ENCODE measurements around the gene MRPL28.
"Not testable (repeated sequence)": the region's sequence is repeated elsewhere in the genome, so short reads cannot be mapped to it uniquely, and the experiment has no call there.

The MRPL28 gene

GRCh38 chr16:351804-352520, 18.4 kb downstream of the MRPL28 start:
- peak overlapping the region; percentile 78 for H3K27ac ChIP-seq

GRCh38 chr16:350203-350602, 20.1 kb downstream of the MRPL28 start:
- TF ChIP-seq ZFX (IDR thresholded peaks at IDR 0.05) (no peak), CTCF (conservative IDR thresholded peaks at IDR 0.05) (no peak)

More at GRCh38 chr16:351804-352520, 18.4 kb downstream of the MRPL28 start:
- TF ChIP-seq CTCF (conservative IDR thresholded peaks at IDR 0.05) = no peak
- peak; percentile 86 for TF ChIP-seq ZFX (IDR thresholded peaks at IDR 0.05)

DNA sequence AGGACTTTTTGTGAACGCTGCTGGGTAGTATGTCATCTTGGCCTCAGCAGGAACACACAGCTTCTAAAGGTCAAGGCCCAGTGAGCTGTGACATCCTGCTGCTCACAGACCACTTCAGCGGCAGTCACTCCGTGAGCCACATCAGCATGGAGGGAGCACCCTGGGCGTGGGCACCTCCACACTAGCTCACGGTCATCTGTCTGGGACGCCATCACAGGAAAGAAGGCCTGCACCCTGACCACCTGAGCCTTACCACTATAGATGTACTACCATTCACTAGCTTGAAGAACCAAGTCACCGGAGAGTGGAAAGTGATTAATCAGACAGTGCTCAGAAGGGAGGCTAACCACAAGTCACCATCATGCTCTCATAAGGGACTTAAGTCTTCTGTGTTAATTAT, 21.1 kb downstream of the MRPL28 start:
- no peak overlapping the region for H3K27ac ChIP-seq
- TF ChIP-seq CTCF (conservative IDR thresholded peaks at IDR 0.05) (no peak), ZFX (IDR thresholded peaks at IDR 0.05) (no peak)

More at GRCh38 chr16:350203-350602, 20.1 kb downstream of the MRPL28 start:
- H3K27ac ChIP-seq = no peak overlapping the region

- H3K27ac ChIP-seq = not testable (repeated sequence)
Measured at GRCh38 chr16:348495-348894, 21.8 kb downstream of the MRPL28 start.

- TF ChIP-seq ZFX (IDR thresholded peaks at IDR 0.05) (no peak), CTCF (conservative IDR thresholded peaks at IDR 0.05) (no peak)
- no peak overlapping the region for H3K27ac ChIP-seq
Measured at GRCh38 chr16:347203-347602, 23.1 kb downstream of the MRPL28 start.

- no peak overlapping the region for H3K27ac ChIP-seq
- no peak for TF ChIP-seq ZFX (IDR thresholded peaks at IDR 0.05)
- no peak for TF ChIP-seq CTCF (conservative IDR thresholded peaks at IDR 0.05)
Measured at GRCh38 chr16:346587-346986, 23.8 kb downstream of the MRPL28 start.

GRCh38 chr16:345772-346171, 24.6 kb downstream of the MRPL28 start:
- TF ChIP-seq CTCF (conservative IDR thresholded peaks at IDR 0.05) (no peak), ZFX (IDR thresholded peaks at IDR 0.05) (no peak)
- H3K27ac ChIP-seq = no peak overlapping the region
